Activated naive CD4-positive, alpha-beta T cell treated with anti-CD3 and anti-CD28 coated beads, Interleukin-2, amount 50 U/mL, for 72 hours (primary cell): ENCODE measurements around the gene IGDCC3. TPM values are rescaled to one million over a fixed set of nuclear protein-coding genes. Genes with fewer than 3 reads are reported as not detected.

Experiments
- ATAC-seq, 2 donors: fragments of 150-1000 bp; cut with Tn5 transposase; 2 replicates each; pipeline ENCODE4 v1.10.0; 2021; ENCODE audit warnings: mild to moderate bottlenecking in 2 of 2, moderate library complexity in 2 of 2
- DNase-seq, 2 donors: peaks; one replicate each; pipeline ENCODE4 v3.0.0; 2021 to 2022; ENCODE audit warnings: low spot score in 2 of 2
- H3K27ac Mint-ChIP-seq, 2 donors: one replicate each; pipeline ENCODE4 v1.8.0; 2022; ENCODE audit warnings: mild to moderate bottlenecking in 2 of 2, mixed read lengths in 2 of 2
- H3K36me3 Mint-ChIP-seq, 2 donors: one replicate each; pipeline ENCODE4 v1.8.0; 2022; ENCODE audit warnings: mixed read lengths in 2 of 2
- H3K9me3 Mint-ChIP-seq, 2 donors: one replicate each; pipeline ENCODE4 v1.8.0; 2022; ENCODE audit warnings: mixed read lengths in 2 of 2
- total RNA-seq, 2 donors: library from RNA; stranded (reverse); gene quantifications; one replicate each; pipeline ENCODE4 v1.2.3, GENCODE V29; 2022

Gene IGDCC3
- total RNA-seq, 2 donors from 2014 or later: not detected

GRCh38 chr15:65395567-65396202 is 17.9 kb upstream of the IGDCC3 start:
- DNase-seq: no peak
- H3K9me3 Mint-ChIP-seq: no peaks in the 10 kb centered on the region
- no peak overlapping the region for H3K27ac Mint-ChIP-seq
- H3K36me3 Mint-ChIP-seq: no peaks in the 10 kb centered on the region
- peak in 1 of 2 donors; percentile 34 for ATAC-seq

DNA sequence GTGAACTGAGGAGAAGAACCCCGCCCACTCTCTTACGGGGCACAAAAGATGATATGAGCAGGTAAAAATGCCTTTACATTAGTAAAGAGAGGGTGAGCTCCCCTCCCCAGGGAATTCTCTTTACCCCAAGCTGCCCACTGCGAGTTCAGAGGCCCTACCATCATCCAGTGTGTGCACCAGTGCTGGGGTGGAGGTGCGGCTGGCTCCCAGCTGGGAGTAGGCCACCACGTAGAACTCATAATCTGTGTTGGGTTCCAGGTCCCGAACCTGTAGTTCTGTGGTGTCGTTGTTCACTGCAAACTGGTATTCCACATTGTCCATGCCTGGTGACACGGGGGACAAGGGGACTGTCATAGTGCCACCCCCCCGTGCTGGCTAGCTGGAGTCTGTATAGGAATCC is 17.1 kb upstream of the IGDCC3 start:
- DNase-seq (no peak), ATAC-seq (no peak)
- Mint-ChIP-seq H3K27ac (no peak overlapping the region), H3K9me3 (no peaks in the 10 kb centered on the region), H3K36me3 (no peaks in the 10 kb centered on the region)

- Mint-ChIP-seq H3K36me3 (no peaks in the 10 kb centered on the region), H3K27ac (no peak overlapping the region), H3K9me3 (no peaks in the 10 kb centered on the region)
- ATAC-seq (no peak), DNase-seq (no peak)
These were observed 16.5 kb upstream of the IGDCC3 start for GRCh38 chr15:65394280-65394789.

- H3K27ac Mint-ChIP-seq: no peak overlapping the region
- ATAC-seq (no peak), DNase-seq (no peak)
- H3K36me3 Mint-ChIP-seq: no peaks in the 10 kb centered on the region
- no peaks in the 10 kb centered on the region for H3K9me3 Mint-ChIP-seq
These were observed 15.8 kb upstream of the IGDCC3 start for GRCh38 chr15:65393557-65393956.

DNA sequence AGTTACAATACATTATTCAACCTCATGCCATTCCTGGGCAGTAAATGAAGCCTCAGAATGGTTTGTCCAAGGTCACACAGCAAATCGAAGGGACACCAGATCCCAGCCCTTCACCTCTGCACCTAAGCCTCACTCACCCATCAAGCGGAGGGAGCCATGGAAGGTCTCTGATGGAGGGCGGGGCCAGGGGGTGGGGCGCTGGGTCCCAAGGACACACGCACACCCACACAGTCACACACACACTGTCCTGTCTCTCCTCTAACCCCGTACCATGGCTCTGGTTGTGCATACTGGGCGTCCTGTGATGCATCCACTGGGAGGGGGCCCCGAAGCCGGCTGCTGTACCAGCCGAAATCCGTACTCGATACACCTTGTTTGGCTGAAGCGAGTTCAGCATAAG is 15.3 kb upstream of the IGDCC3 start:
- H3K27ac Mint-ChIP-seq: no peak overlapping the region
- no peaks in the 10 kb centered on the region for H3K36me3 Mint-ChIP-seq
- no peak for ATAC-seq
- no peaks in the 10 kb centered on the region for H3K9me3 Mint-ChIP-seq
- DNase-seq: no peak

- DNase-seq: no peak
- no peak for ATAC-seq
- Mint-ChIP-seq H3K9me3 (no peaks in the 10 kb centered on the region), H3K27ac (no peak overlapping the region), H3K36me3 (no peaks in the 10 kb centered on the region)
These were observed 14.6 kb upstream of the IGDCC3 start for GRCh38 chr15:65392368-65392767.

DNA sequence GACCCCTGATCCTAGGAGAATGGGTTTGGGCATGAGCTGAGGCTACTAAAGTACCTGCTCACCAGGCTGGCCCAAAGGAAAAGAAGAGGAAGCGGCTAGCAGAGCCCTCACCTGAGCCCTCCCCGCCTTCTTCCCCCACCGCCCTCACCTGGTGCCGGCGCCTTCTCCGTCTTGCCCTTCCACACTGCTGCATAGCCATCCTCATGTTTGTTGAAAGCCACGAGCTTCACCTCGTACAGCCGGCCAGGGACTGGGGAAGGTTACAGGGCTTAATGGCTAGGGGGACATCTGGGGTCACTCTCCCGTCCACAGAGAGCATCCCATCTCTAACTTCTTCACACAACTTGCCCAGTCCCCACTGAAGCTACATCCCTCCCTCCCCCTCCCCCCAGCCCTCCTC is 13.9 kb upstream of the IGDCC3 start:
- Mint-ChIP-seq H3K9me3 (no peaks in the 10 kb centered on the region), H3K27ac (no peak overlapping the region), H3K36me3 (no peaks in the 10 kb centered on the region)
- no peak for ATAC-seq
- no peak for DNase-seq

DNA sequence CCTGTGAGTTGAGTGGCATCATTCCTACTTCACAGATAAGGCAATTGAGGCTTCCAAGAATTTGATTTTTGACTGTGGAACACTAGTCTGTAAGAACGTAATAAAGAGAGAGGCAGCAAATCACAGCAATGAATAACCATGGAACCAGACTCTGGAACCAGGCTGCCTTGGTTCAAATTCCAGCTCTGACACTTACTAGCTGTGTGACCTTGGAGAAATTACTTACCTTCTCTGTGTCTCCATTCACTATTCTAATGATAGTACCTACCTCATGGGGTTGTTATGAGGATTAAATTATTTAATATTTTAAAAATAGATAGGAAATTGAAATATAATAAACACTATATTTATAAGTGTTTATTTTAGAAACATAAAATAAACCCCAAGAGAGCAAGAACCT is 12.6 kb upstream of the IGDCC3 start:
- no peak overlapping the region for H3K27ac Mint-ChIP-seq
- DNase-seq (no peak), ATAC-seq (no peak)
- no peaks in the 10 kb centered on the region for H3K36me3 Mint-ChIP-seq
- no peaks in the 10 kb centered on the region for H3K9me3 Mint-ChIP-seq

DNA sequence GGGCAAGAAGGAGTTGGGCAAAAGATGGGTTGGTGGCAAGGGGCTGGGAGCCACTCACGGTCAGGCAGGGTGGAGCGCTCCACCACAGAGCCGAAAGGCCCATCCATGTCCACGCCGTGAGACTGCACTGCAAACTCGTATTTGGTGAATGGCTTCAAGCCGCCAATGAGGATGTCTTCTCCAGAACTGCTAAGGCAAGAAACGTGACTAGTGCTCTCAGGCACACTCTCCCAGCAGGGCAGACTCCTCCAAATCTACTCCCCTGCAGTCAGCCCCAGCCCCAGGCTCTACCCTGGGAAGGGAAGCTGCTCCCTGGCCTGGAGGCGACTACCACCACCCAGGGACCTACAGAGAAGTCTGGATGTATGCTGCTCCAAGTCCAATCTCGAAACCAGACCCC is 11.4 kb upstream of the IGDCC3 start:
- H3K36me3 Mint-ChIP-seq: no peaks in the 10 kb centered on the region
- H3K9me3 Mint-ChIP-seq: no peaks in the 10 kb centered on the region
- DNase-seq: no peak
- ATAC-seq: no peak
- no peak overlapping the region for H3K27ac Mint-ChIP-seq

- ATAC-seq: no peak
- no peaks in the 10 kb centered on the region for H3K36me3 Mint-ChIP-seq
These were observed 10.7 kb upstream of the IGDCC3 start for GRCh38 chr15:65388306-65389080.

DNA sequence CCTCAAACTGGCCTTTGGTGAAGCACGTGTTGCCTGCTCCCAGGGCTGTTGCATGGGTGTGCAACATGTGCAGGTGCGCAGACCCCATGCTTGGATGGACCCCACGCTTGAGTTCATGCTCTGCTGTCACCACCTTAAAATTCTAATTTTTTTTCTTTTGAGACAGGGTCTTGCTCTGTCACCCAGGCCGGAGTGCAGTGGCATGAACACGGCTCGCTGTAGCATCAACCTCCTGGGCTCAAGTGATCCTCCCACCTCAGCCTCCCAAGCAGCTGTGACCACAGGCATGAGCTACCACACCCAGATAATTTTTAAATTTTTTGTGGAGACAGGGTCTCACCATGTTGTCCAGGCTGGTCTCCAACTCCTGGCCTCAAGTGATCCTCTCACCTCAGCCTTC is 9.1 kb upstream of the IGDCC3 start:
- no peak overlapping the region for H3K27ac Mint-ChIP-seq

More at GRCh38 chr15:65388306-65389080, 10.7 kb upstream of the IGDCC3 start:
- no peaks in the 10 kb centered on the region for H3K9me3 Mint-ChIP-seq
- no peak for DNase-seq
- no peak overlapping the region for H3K27ac Mint-ChIP-seq

GRCh38 chr15:65386376-65386775 is 8.6 kb upstream of the IGDCC3 start:
- DNase-seq (no peak), ATAC-seq (no peak)
- Mint-ChIP-seq H3K27ac (no peak overlapping the region), H3K9me3 (no peaks in the 10 kb centered on the region), H3K36me3 (no peaks in the 10 kb centered on the region)

More for the DNA sequence above, 9.1 kb upstream of the IGDCC3 start:
- no peaks in the 10 kb centered on the region for H3K36me3 Mint-ChIP-seq
- H3K9me3 Mint-ChIP-seq: no peaks in the 10 kb centered on the region
- ATAC-seq (no peak), DNase-seq (no peak)

DNA sequence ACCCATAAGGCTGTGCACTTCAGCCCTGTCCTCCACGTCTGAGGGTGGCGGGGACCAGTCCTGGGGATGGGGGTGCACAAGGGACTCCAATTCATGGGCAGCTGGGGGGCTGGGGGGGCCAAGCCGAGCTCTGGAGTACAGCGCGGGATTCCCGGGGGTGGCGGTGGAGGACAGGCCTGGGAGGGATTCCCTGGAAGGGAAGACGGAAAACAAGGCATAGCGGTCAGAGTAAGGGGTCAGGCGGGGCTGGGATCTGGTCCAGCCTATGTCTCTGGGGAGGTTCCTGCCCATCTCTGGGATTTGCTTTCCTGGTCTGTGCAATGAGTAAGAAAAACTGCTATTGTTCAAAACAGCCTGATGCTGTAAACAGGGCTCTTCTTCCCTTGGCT is 8.1 kb upstream of the IGDCC3 start:
- DNase-seq: no peak
- H3K27ac Mint-ChIP-seq: peak overlapping the region in 1 of 2 donors; percentile 83
- no peaks in the 10 kb centered on the region for H3K36me3 Mint-ChIP-seq
- H3K9me3 Mint-ChIP-seq: no peaks in the 10 kb centered on the region
- no peak for ATAC-seq

DNA sequence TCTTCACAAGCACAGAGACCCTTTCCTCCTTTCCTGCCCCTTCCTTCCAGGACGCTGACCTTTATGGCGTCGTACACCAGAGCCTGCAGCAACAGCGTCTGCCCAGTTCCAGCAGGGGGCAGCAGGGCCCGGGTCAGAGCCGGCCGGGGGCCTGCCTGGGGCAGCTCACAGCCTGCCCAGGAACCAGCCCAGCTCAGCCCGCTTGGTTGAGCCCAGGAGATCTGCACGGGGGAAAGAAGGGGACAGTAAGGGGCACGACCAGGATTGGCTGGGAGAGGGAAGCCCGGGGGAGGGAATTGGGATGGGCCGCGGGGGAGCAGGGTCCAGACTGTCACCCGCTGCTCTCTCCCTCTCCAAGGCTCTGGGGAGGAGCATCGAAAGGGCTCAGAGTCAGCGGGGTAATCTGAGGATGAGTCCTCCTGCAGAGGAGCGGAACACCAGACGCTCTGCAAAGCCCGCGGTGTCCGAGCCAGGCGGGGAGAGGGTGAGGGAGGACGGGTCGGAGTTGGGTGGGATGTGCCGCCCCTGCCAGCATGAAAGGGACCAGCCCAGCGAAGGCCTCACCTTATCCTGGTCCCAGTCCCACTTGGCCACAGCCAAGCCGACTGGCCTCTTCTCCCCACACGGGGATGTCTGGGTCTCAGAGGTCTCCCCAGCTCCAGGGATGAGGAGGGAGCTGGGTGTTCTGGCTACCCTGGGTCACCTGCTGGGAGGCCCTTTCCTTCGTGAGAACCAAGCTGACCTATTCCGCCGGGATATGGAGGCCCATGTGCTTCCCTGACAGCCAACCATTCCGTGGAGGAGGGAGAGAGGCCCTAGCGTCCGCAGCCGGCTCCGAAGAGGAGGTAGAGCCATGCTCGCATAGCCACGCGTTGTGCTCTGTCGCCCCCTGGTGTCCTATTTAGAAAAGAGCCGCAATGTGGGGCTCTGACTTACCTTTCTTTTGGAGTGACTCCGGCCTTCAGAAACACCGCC is 7.4 kb upstream of the IGDCC3 start:
- no peaks in the 10 kb centered on the region for H3K9me3 Mint-ChIP-seq
- no peaks in the 10 kb centered on the region for H3K36me3 Mint-ChIP-seq
- H3K27ac Mint-ChIP-seq: peak overlapping the region; percentile 62 to 83
- DNase-seq: peak; percentile 84 to 95
- ATAC-seq: peak; percentile 86 to 89

GRCh38 chr15:65384505-65384894 is 6.7 kb upstream of the IGDCC3 start:
- H3K27ac Mint-ChIP-seq: peak overlapping the region in 1 of 2 donors; percentile 83
- no peaks in the 10 kb centered on the region for H3K9me3 Mint-ChIP-seq
- ATAC-seq (peak; percentile 10 to 14), DNase-seq (peak in 1 of 2 donors; percentile 25)
- H3K36me3 Mint-ChIP-seq: no peaks in the 10 kb centered on the region

GRCh38 chr15:65383991-65384390 is 6.2 kb upstream of the IGDCC3 start:
- ATAC-seq (no peak), DNase-seq (no peak)
- no peaks in the 10 kb centered on the region for H3K36me3 Mint-ChIP-seq

DNA sequence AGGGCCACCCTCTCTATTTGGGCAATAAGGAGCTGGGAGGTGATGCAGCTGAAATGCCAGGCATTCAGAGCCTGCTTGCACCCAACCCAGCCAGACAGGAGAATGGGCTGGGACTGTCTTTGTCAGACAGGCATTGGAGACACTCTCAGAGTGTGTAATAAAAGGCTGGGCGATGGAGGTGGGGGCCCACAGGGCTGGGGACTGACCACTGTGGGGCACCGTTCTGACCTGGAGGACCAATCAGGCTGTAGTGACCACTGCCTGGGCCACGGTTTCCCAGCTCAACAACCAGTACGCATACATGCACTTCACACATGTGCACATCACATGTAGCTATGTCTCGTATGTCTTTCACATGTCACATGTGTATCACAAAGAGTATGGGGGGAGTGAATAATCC is 5.7 kb upstream of the IGDCC3 start:
- Mint-ChIP-seq H3K36me3 (peaks cover 3% of the 10 kb centered on the region in 2 donors), H3K27ac (no peak overlapping the region), H3K9me3 (no peaks in the 10 kb centered on the region)
- ATAC-seq: no peak
- no peak for DNase-seq

More at GRCh38 chr15:65383991-65384390, 6.2 kb upstream of the IGDCC3 start:
- H3K9me3 Mint-ChIP-seq: no peaks in the 10 kb centered on the region
- H3K27ac Mint-ChIP-seq: peak overlapping the region in 1 of 2 donors; percentile 59
